K562 (cell line): ENCODE results near the gene MAPKAPK2. TPM values are rescaled to one million over a fixed set of nuclear protein-coding genes. Genes with fewer than 3 reads are reported as not detected.

Experiments used
- CBX1 ChIP-seq: sonication (generic); IDR thresholded peaks from 2 replicates; pipeline ENCODE4 v1.6.1; 2016; ENCODE audit warnings: antibody characterized with exemption, low read depth, mild to moderate bottlenecking
- CHD1 ChIP-seq: fragments of 200-600 bp; sonication (generic); IDR thresholded peaks from one replicate; pipeline ENCODE4 v1.6.1; 2012; ENCODE audit warnings: mild to moderate bottlenecking, moderate library complexity, low read length, inconsistent platforms
- CREB3L1 ChIP-seq: fragments of 450-650 bp; IDR thresholded peaks from 2 replicates; pipeline ENCODE4 v1.6.1; 2014; ENCODE audit warnings: low read depth, mild to moderate bottlenecking, moderate library complexity, borderline replicate concordance
- CREBBP ChIP-seq: IDR thresholded peaks from one replicate; pipeline ENCODE4 v1.6.1; 2012; ENCODE audit warnings: low read depth, mild to moderate bottlenecking, control low read depth, inconsistent platforms, low read length
- ELK1 ChIP-seq: sonication (generic); formaldehyde crosslinking; IDR thresholded peaks from 2 replicates; pipeline ENCODE4 v1.8.1; 2022; ENCODE audit warnings: missing genetic modification reagents
- FIP1L1 ChIP-seq: fragments of 200-400 bp; formaldehyde crosslinking; IDR thresholded peaks from 2 replicates; pipeline ENCODE4 v1.6.1; 2018; ENCODE audit warnings: mild to moderate bottlenecking, low read depth, low read length; ENCODE audit not compliant: poor library complexity, severe bottlenecking
- HOXB6 ChIP-seq: fragments of 250-450 bp; sonication (Bioruptor Pico); IDR thresholded peaks from 2 replicates; pipeline ENCODE4 v1.5.1; 2022; ENCODE audit warnings: mild to moderate bottlenecking, borderline replicate concordance
- KDM1A ChIP-seq, 2 experiments: fragments of 450-650 bp; IDR thresholded peaks; 2 replicates each; pipeline ENCODE4 v1.6.1; 2016; ENCODE audit warnings: mild to moderate bottlenecking in 2 of 2
- MAFF ChIP-seq: IDR thresholded peaks from 2 replicates; pipeline ENCODE4 v1.6.1; 2012; ENCODE audit warnings: low read length, improper control_type of control experiment
- RAD51 ChIP-seq: fragments of 450-650 bp; IDR thresholded peaks from 2 replicates; pipeline ENCODE4 v1.7.1; 2016; ENCODE audit warnings: low read depth, mild to moderate bottlenecking, borderline replicate concordance
- SIN3B ChIP-seq: fragments of 450-650 bp; IDR thresholded peaks from 2 replicates; pipeline ENCODE4 v1.6.1; 2017; ENCODE audit warnings: low read depth, mild to moderate bottlenecking, moderate library complexity
- SLC30A9 ChIP-seq: fragments of 250-450 bp; sonication (Bioruptor Pico); IDR thresholded peaks from 2 replicates; pipeline ENCODE4 v1.8.0; 2022; ENCODE audit warnings: mild to moderate bottlenecking, moderate library complexity
- SUPT5H ChIP-seq: fragments of 450-650 bp; IDR thresholded peaks from 2 replicates; pipeline ENCODE4 v1.6.1; 2016
- TSHZ1 ChIP-seq: fragments of 250-450 bp; sonication (Bioruptor Pico); IDR thresholded peaks from 2 replicates; pipeline ENCODE4 v1.4.0; 2020; ENCODE audit warnings: mild to moderate bottlenecking, moderate library complexity
- ZBTB49 ChIP-seq: sonication (generic); formaldehyde crosslinking; IDR thresholded peaks from 2 replicates; pipeline ENCODE4 v1.8.0; 2022; ENCODE audit warnings: missing genetic modification reagents, mild to moderate bottlenecking, borderline replicate concordance
- ZNF311 ChIP-seq: fragments of 250-450 bp; sonication (Bioruptor Pico); IDR thresholded peaks from 2 replicates; pipeline ENCODE4 v1.4.0; 2020; ENCODE audit warnings: mild to moderate bottlenecking, moderate library complexity
- ZNF507 ChIP-seq: conservative IDR thresholded peaks from 2 replicates; pipeline ENCODE4 v1.6.1; 2017; ENCODE audit warnings: missing genetic modification characterization, missing compliant biosample characterization
- ZNF511 ChIP-seq: sonication (generic); formaldehyde crosslinking; IDR thresholded peaks from 2 replicates; pipeline ENCODE4 v1.8.0; 2022; ENCODE audit warnings: mild to moderate bottlenecking, missing genetic modification reagents
- ZSCAN32 ChIP-seq: fragments of 450-650 bp; formaldehyde crosslinking; IDR thresholded peaks from 2 replicates; pipeline ENCODE4 v1.4.0; 2020; ENCODE audit warnings: mild to moderate bottlenecking, moderate library complexity
- ZZZ3 ChIP-seq: fragments of 450-650 bp; IDR thresholded peaks from 2 replicates; pipeline ENCODE4 v1.6.1; 2016; ENCODE audit warnings: antibody characterized with exemption, mild to moderate bottlenecking, moderate library complexity
- polyA plus RNA-seq, 8 experiments: library from polyadenylated mRNA; depleted of rRNA in 4 of 8; stranded (reverse) in 5 of 8; unstranded in 3 of 8; fragments of >200 nt; fragmentation: Nextera tagmentation in 2 of 8; fragmentation: Illumina TruSeq in 1 of 8; extraction: Ambion mirVana in 2 of 8; extraction: Trizol in 1 of 8; gene quantifications; 2 replicates each; pipeline versions ENCODE4 v1.2.1 to v1.2.3, GENCODE V29; 2011 to 2014; ENCODE audit warnings: inconsistent platforms in 1 of 8, missing spikeins in 1 of 8
- total RNA-seq, 7 experiments: library from RNA; depleted of rRNA in 6 of 7; stranded (reverse); fragments of >200 nt in 6 of 7; fragmentation: Illumina TruSeq in 2 of 7; extraction: Trizol in 2 of 7; gene quantifications; 2 replicates each; pipeline versions ENCODE4 v1.2.1 to v1.2.3, GENCODE V29; 2011 to 2021; ENCODE audit warnings: low replicate concordance in 1 of 7

MAPKAPK2 gene
- total and polyA plus RNA-seq, 9 of the 15 experiments (the other 6 are each of a cell fraction or from before 2014, with no cell fraction given): 0.63 to 94.2 (median 52.1) TPM

- TF ChIP-seq CREBBP: no peak
- no peak for TF ChIP-seq SUPT5H
- TF ChIP-seq SLC30A9: no peak
- TF ChIP-seq MAFF: no peak
- TF ChIP-seq FIP1L1: no peak
- no peak for TF ChIP-seq CREB3L1
- no peak for TF ChIP-seq RAD51
- no peak for TF ChIP-seq TSHZ1 (CRISPR knock-in tag)
- no peak for TF ChIP-seq ZNF311
- TF ChIP-seq SIN3B: no peak
- TF ChIP-seq CBX1: no peak
- no peak for TF ChIP-seq ELK1 (CRISPR knock-in tag)
- TF ChIP-seq ZBTB49: no peak
- TF ChIP-seq HOXB6: no peak
- no peak for TF ChIP-seq ZNF507 (tag)
- TF ChIP-seq CHD1: peak; percentile 90
- TF ChIP-seq ZZZ3: no peak
- TF ChIP-seq ZNF511: no peak
- no peak for TF ChIP-seq ZSCAN32 (CRISPR knock-in tag)
- 0 out of 4 replicates have a peak, but pooled peaks of 1 of the 2 experiments have one; percentile 17 for TF ChIP-seq KDM1A (IDR thresholded peaks at IDR 0.05)
Observed at GRCh38 chr1:206685769-206686477, 1.2 kb downstream of the MAPKAPK2 start (continued).
